ENCODE data around the gene HOXA4. TPM values are rescaled to one million over a fixed set of nuclear protein-coding genes. Genes with fewer than 3 reads are reported as not detected.

HOXA4 gene
- total RNA-seq, 3 donors from 2014 or later (not counting 1 experiment from before 2014, with no cell fraction given), result 0.52 to 2.1 (median 0.63) TPM

- ATAC-seq (no peak), DNase-seq (peak in 1 of 2 donors; percentile 29)
- H3K9me3 Mint-ChIP-seq, result no peaks in the 10 kb centered on the region
- H3K27ac Mint-ChIP-seq, result no peak overlapping the region
- Histone ChIP-seq H3K9me3 (ENCODE audit: control insufficient read depth, insufficient read depth, low read length) (no peaks in the 10 kb centered on the region), H3K27ac (ENCODE audit: low read length) (no peak overlapping the region), H3K36me3 (ENCODE audit: control insufficient read depth, insufficient read depth, low read length) (no peaks in the 10 kb centered on the region), H3K4me3 (ENCODE audit: low read length) (no peak overlapping the region), H3K4me1 (ENCODE audit: control insufficient read depth, insufficient read depth, low read length) (peaks cover 69% of the 10 kb centered on the region), H3K27me3 (ENCODE audit: control insufficient read depth, insufficient read depth, low read length) (peaks cover 81% of the 10 kb centered on the region)
- peaks cover 32 to 56% of the 10 kb centered on the region in 2 donors for H3K4me1 Mint-ChIP-seq
- H3K36me3 Mint-ChIP-seq, result no peaks in the 10 kb centered on the region
- WGBS (ENCODE audit: insufficient coverage), result 12% methylated on average over 28 of the region's 30 CpGs
- H3K4me3 Mint-ChIP-seq, result peak overlapping the region; percentile 59
- peaks cover 68 to 74% of the 10 kb centered on the region in 2 donors for H3K27me3 Mint-ChIP-seq (ENCODE audit: low read depth in 2 of 2)
- TF ChIP-seq CTCF (IDR thresholded peaks at IDR 0.05), result no peak
- intact Hi-C loops (cut with micrococcal nuclease), result loop anchor here (2.0 kb wide), 1 partner anchor 16 kb away; no protein-coding TSS in a partner anchor
Observed at GRCh38 chr7:27156916-27157701, 26.6 kb upstream of the HOXA4 start.

GRCh38 chr7:27156508-27156898, 25.9 kb upstream of the HOXA4 start, which contains the start of gene HOXA7:
Gene HOXA7 (minus strand): TSS chr7:27156675. CDS start chr7:27156545, 130 bp downstream.
- ATAC-seq (no peak), DNase-seq (peak in 1 of 2 donors; percentile 31)
- Mint-ChIP-seq H3K9me3 (no peaks in the 10 kb centered on the region), H3K27ac (peak within 1 kb of the TSS in 1 of 2 donors; percentile 64), H3K4me3 (peak within 1 kb of the TSS; percentile 82), H3K36me3 (no peaks in the 10 kb centered on the region), H3K27me3 (ENCODE audit: low read depth in 2 of 2) (peaks cover 71 to 78% of the 10 kb centered on the region in 2 donors), H3K4me1 (peaks cover 38 to 62% of the 10 kb centered on the region in 2 donors)
- intact Hi-C loops (cut with micrococcal nuclease), result loop anchor here (2.0 kb wide), 1 partner anchor 16 kb away; no protein-coding TSS in a partner anchor
- Histone ChIP-seq H3K27ac (ENCODE audit: low read length) (peak within 1 kb of the TSS; percentile 6), H3K27me3 (ENCODE audit: control insufficient read depth, insufficient read depth, low read length) (peaks cover 82% of the 10 kb centered on the region), H3K4me1 (ENCODE audit: control insufficient read depth, insufficient read depth, low read length) (peaks cover 70% of the 10 kb centered on the region), H3K4me3 (ENCODE audit: low read length) (peak within 1 kb of the TSS; percentile 32), H3K36me3 (ENCODE audit: control insufficient read depth, insufficient read depth, low read length) (no peaks in the 10 kb centered on the region), H3K9me3 (ENCODE audit: control insufficient read depth, insufficient read depth, low read length) (no peaks in the 10 kb centered on the region)
- TF ChIP-seq CTCF (IDR thresholded peaks at IDR 0.05), result no peak
- WGBS (ENCODE audit: insufficient coverage), result 1% methylated on average over 30 of the region's 33 CpGs

- H3K27me3 ChIP-seq (ENCODE audit: control insufficient read depth, insufficient read depth, low read length), result peaks cover 85% of the 10 kb centered on the region
- Mint-ChIP-seq H3K4me3 (peak overlapping the region; percentile 82), H3K27ac (peak overlapping the region in 1 of 2 donors; percentile 64), H3K27me3 (ENCODE audit: low read depth in 2 of 2) (peaks cover 72 to 83% of the 10 kb centered on the region in 2 donors), H3K4me1 (peaks cover 43 to 65% of the 10 kb centered on the region in 2 donors), H3K36me3 (no peaks in the 10 kb centered on the region), H3K9me3 (no peaks in the 10 kb centered on the region)
- H3K9me3 ChIP-seq (ENCODE audit: control insufficient read depth, insufficient read depth, low read length), result no peaks in the 10 kb centered on the region
- H3K36me3 ChIP-seq (ENCODE audit: control insufficient read depth, insufficient read depth, low read length), result no peaks in the 10 kb centered on the region
- H3K27ac ChIP-seq (ENCODE audit: low read length), result peak overlapping the region; percentile 6
- peak in 1 of 2 donors; percentile 58 for DNase-seq
- intact Hi-C loops (cut with micrococcal nuclease), result loop anchor here (2.0 kb wide), 1 partner anchor 17 kb away; no protein-coding TSS in a partner anchor
- H3K4me3 ChIP-seq (ENCODE audit: low read length), result peak overlapping the region; percentile 32
- TF ChIP-seq CTCF (IDR thresholded peaks at IDR 0.05), result no peak
- peaks cover 70% of the 10 kb centered on the region for H3K4me1 ChIP-seq (ENCODE audit: control insufficient read depth, insufficient read depth, low read length)
- ATAC-seq, result peak in 2 of 3 donors; percentile 3 to 10
- 1% methylated on average over 63 of the region's 63 CpGs for WGBS (ENCODE audit: insufficient coverage)
Observed at GRCh38 chr7:27155816-27156507, 25.4 kb upstream of the HOXA4 start.
